Measurements from ENCODE around the gene CCDC12. TPM values are rescaled to one million over a fixed set of nuclear protein-coding genes. Genes with fewer than 3 reads are reported as not detected.

CCDC12 gene
- total and polyA plus RNA-seq, 2 experiments from 2014 or later = 17.4 to 43.8 TPM

DNA sequence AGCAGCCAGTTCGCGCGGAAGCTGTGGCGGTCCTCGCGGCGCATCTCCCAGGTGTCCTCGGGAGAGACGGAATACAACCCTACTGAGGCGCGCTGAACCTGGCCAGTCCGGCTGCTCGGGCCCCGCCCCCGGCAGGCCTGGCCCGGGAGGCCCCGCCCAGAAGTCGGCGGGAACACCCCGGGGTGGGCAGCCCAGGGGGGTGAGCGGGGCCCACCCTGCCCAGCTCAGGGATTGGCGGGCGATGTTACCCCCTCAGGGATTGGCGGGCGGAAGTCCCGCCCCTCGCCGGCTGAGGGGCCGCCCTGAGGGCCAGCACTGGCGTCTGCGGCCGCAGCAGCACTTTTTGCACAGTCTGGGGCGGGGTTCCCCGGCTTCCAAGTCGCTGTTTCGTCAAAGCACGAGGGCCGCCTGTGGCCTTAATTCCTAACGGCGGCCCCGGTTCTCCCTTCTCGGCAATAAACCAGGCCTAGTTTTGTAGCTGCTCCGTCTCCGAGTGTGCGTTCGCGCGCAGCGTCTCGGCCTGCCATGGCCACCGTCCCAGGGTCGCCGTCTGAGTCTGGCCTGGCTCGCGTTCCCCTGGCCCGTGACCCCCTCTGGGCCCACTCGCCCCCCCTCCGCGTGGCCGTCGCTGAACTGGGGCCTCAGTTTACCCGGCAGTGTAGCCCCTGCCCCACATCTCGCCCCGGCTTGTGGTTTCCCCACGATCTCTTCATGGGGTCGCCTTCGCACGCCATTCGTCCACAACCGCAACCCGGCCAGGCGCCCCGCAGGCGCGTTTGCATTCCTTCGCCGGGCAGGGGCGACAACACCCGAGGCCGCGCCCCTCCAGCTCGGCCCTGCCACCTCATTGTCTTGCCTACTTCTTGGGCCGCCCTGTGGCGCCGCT is 32.9 kb upstream of the CCDC12 start:
- Histone ChIP-seq H3K27me3 (replicated peaks; ENCODE audit: insufficient read depth) (no peaks in the 10 kb centered on the region), H3K9ac (peak overlapping the region; percentile 89), H3K4me1 (ENCODE audit: insufficient read depth) (no peaks in the 10 kb centered on the region), H3K9me3 (ENCODE audit: low read depth) (no peaks in the 10 kb centered on the region), H3K27ac (peak overlapping the region; percentile 53), H4K20me1 (ENCODE audit: insufficient read depth) (no peaks in the 10 kb centered on the region), H3F3A (ENCODE audit: insufficient read depth) (0 out of 2 replicates have a peak, but pooled peaks cover 1% of the 10 kb centered on the region), H2AFZ (peak overlapping the region; percentile 74), H3K79me2 (ENCODE audit: insufficient read depth) (no peaks in the 10 kb centered on the region; the same call in 1 of the 2 replicates), H3K4me2 (ENCODE audit: unreplicated experiment) (peak overlapping the region; percentile 56), H3K4me3 (peak overlapping the region; percentile 65), H3K36me3 (ENCODE audit: low read depth) (no peaks in the 10 kb centered on the region), H3K9me2 (ENCODE audit: insufficient read depth) (no peaks in the 10 kb centered on the region)
- DNase-seq = peak; percentile 95
- TF ChIP-seq EZH2 (IDR thresholded peaks at IDR 0.05; ENCODE audit: insufficient read depth, poor library complexity, severe bottlenecking) (no peak), EZH2phosphoT487 (IDR thresholded peaks at IDR 0.05; ENCODE audit: insufficient read depth, low read depth) (no peak)
- 5 to 6% methylated on average over 61 to 79 of the region's 85 CpGs for WGBS, 2 experiments (ENCODE audit: low coverage in 1 of 2, low lambda C conversion rate in 2 of 2, missing lambda C conversion rate in 2 of 2)
- in situ Hi-C loops (cut with MboI) = no loop called here

DNA sequence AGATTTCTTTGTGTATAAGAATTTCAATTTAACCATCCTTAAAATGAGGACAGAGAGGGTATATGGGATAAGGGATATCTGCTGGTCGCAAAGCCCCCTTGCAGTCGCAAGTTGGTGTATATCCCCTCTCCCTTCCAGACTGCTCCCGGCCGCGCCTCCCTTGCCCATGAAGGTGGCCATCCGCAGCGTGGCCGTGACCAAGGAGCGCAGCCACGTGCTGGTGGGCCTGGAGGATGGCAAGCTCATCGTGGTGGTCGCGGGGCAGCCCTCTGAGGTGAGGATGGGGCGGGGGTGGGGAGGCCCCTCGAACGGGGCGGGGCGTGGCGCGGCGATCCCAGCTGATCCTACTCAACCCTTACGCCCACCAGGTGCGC is 32.3 kb upstream of the CCDC12 start:
- no peak overlapping the region for H3K27ac ChIP-seq
- in situ Hi-C loops (cut with MboI) = no loop called here
- H3K9me2 ChIP-seq (ENCODE audit: insufficient read depth) = no peaks in the 10 kb centered on the region
- H3K4me3 ChIP-seq = peak overlapping the region; percentile 65
- H3K79me2 ChIP-seq (ENCODE audit: insufficient read depth) = no peaks in the 10 kb centered on the region; the same call in 1 of the 2 replicates
- no peaks in the 10 kb centered on the region for H3K27me3 ChIP-seq (replicated peaks; ENCODE audit: insufficient read depth)
- no peak for DNase-seq
- H2AFZ ChIP-seq = peak overlapping the region; percentile 35; the same call in 1 of the 2 replicates
- H3K4me2 ChIP-seq (ENCODE audit: unreplicated experiment) = peak overlapping the region; percentile 43
- no peaks in the 10 kb centered on the region for H3F3A ChIP-seq (ENCODE audit: insufficient read depth)
- H3K9ac ChIP-seq = peak overlapping the region; percentile 89; the same call in 1 of the 2 replicates
- no peaks in the 10 kb centered on the region for H3K9me3 ChIP-seq (ENCODE audit: low read depth)
- H3K36me3 ChIP-seq (ENCODE audit: low read depth) = no peaks in the 10 kb centered on the region
- no peaks in the 10 kb centered on the region for H3K4me1 ChIP-seq (ENCODE audit: insufficient read depth)
- H4K20me1 ChIP-seq (ENCODE audit: insufficient read depth) = no peaks in the 10 kb centered on the region
- 22 to 26% methylated on average over 20 to 23 of the region's 23 CpGs for WGBS, 2 experiments (ENCODE audit: low coverage in 1 of 2, low lambda C conversion rate in 2 of 2, missing lambda C conversion rate in 2 of 2)
- no peak for TF ChIP-seq EZH2phosphoT487 (IDR thresholded peaks at IDR 0.05; ENCODE audit: insufficient read depth, low read depth)
- TF ChIP-seq EZH2 (IDR thresholded peaks at IDR 0.05; ENCODE audit: insufficient read depth, poor library complexity, severe bottlenecking) = no peak

DNA sequence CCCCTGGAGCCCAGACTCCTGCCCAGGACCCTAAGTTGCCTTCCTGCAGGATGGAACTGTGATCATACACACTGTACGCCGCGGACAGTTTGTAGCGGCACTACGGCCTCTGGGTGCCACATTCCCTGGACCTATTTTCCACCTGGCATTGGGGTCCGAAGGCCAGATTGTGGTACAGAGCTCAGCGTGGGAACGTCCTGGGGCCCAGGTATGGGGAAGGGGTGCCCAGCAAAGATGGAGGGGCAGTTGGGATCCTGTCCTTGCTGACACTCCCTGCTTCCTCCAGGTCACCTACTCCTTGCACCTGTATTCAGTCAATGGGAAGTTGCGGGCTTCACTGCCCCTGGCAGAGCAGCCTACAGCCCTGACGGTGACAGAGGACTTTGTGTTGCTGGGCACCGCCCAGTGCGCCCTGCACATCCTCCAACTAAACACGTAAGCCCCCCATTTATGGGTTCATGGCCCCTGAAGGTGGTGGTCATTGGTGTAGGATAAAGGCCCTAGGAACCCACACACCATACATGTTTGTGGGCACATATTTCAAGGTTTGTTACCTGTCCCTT is 31.8 kb upstream of the CCDC12 start:
- H3K36me3 ChIP-seq (ENCODE audit: low read depth) = no peaks in the 10 kb centered on the region
- no peak for TF ChIP-seq EZH2 (IDR thresholded peaks at IDR 0.05; ENCODE audit: insufficient read depth, poor library complexity, severe bottlenecking)
- no peak for TF ChIP-seq EZH2phosphoT487 (IDR thresholded peaks at IDR 0.05; ENCODE audit: insufficient read depth, low read depth)
- WGBS, 2 experiments (ENCODE audit: low coverage in 1 of 2, low lambda C conversion rate in 2 of 2, missing lambda C conversion rate in 2 of 2) = 92 to 94% methylated on average over 13 of the region's 13 CpGs
- no peak overlapping the region for H3K4me2 ChIP-seq (ENCODE audit: unreplicated experiment)
- H3F3A ChIP-seq (ENCODE audit: insufficient read depth) = no peaks in the 10 kb centered on the region
- H3K79me2 ChIP-seq (ENCODE audit: insufficient read depth) = no peaks in the 10 kb centered on the region
- no peak overlapping the region for H2AFZ ChIP-seq
- H3K9me3 ChIP-seq (ENCODE audit: low read depth) = no peaks in the 10 kb centered on the region
- no peak for DNase-seq
- no peaks in the 10 kb centered on the region for H3K27me3 ChIP-seq (replicated peaks; ENCODE audit: insufficient read depth)
- in situ Hi-C loops (cut with MboI) = no loop called here
- no peaks in the 10 kb centered on the region for H4K20me1 ChIP-seq (ENCODE audit: insufficient read depth)
- no peak overlapping the region for H3K4me3 ChIP-seq
- no peaks in the 10 kb centered on the region for H3K4me1 ChIP-seq (ENCODE audit: insufficient read depth)
- no peak overlapping the region for H3K9ac ChIP-seq
- H3K9me2 ChIP-seq (ENCODE audit: insufficient read depth) = no peaks in the 10 kb centered on the region
- no peak overlapping the region for H3K27ac ChIP-seq

DNA sequence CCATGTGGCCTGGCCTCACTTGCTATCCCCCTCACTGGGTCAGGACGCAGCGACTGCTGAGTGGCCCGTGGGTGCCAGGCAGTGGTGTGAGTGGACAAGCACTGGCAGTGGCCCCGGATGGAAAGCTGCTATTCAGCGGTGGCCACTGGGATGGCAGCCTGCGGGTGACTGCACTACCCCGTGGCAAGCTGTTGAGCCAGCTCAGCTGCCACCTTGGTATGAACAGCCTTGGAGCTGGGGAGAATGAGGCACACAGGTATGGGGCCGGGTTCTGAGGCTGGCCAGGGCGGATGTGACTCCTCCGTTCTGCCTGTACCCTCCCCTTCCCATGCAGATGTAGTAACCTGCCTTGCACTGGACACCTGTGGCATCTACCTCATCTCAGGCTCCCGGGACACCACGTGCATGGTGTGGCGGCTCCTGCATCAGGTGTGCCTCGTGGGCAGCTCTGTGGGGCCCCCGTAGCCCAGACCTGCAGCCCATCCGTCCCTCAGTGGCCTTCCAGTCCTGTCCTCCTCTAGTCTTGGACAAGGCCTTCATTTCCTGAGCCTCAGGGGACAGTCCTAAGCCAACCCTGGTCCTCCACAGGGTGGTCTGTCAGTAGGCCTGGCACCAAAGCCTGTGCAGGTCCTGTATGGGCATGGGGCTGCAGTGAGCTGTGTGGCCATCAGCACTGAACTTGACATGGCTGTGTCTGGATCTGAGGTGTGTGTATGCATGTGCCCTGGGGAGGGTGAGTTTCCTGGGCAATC is 31.1 kb upstream of the CCDC12 start:
- Histone ChIP-seq H3K4me1 (ENCODE audit: insufficient read depth) (no peaks in the 10 kb centered on the region), H3K9ac (no peak overlapping the region), H2AFZ (no peak overlapping the region), H4K20me1 (ENCODE audit: insufficient read depth) (no peaks in the 10 kb centered on the region), H3K36me3 (ENCODE audit: low read depth) (no peaks in the 10 kb centered on the region), H3K9me3 (ENCODE audit: low read depth) (no peaks in the 10 kb centered on the region), H3F3A (ENCODE audit: insufficient read depth) (no peaks in the 10 kb centered on the region), H3K27ac (no peak overlapping the region), H3K9me2 (ENCODE audit: insufficient read depth) (no peaks in the 10 kb centered on the region), H3K4me2 (ENCODE audit: unreplicated experiment) (no peak overlapping the region), H3K4me3 (no peak overlapping the region), H3K79me2 (ENCODE audit: insufficient read depth) (no peaks in the 10 kb centered on the region), H3K27me3 (replicated peaks; ENCODE audit: insufficient read depth) (no peaks in the 10 kb centered on the region)
- WGBS, 2 experiments (ENCODE audit: low coverage in 1 of 2, low lambda C conversion rate in 2 of 2, missing lambda C conversion rate in 2 of 2) = 71 to 74% methylated on average over 16 of the region's 16 CpGs
- no peak for DNase-seq
- in situ Hi-C loops (cut with MboI) = no loop called here
- no peak for TF ChIP-seq EZH2phosphoT487 (IDR thresholded peaks at IDR 0.05; ENCODE audit: insufficient read depth, low read depth)

Measured in GM23248 (cell line).